SJSA1 (cell line): Measurements from ENCODE around the gene PAMR1. TPM values are rescaled to one million over a fixed set of nuclear protein-coding genes. Genes with fewer than 3 reads are reported as not detected.

Source experiments
- DNase-seq, 2 experiments: peaks; one replicate each; pipeline ENCODE4 v3.0.0-alpha.2; 2015 to 2020; ENCODE audit warnings: low spot score in 2 of 2, low read depth in 1 of 2
- H3K27ac ChIP-seq: fragments of 250-450 bp; sonication (Bioruptor Pico); 2 replicates; pipeline ENCODE4 v1.5.1; 2020; ENCODE audit warnings: mild to moderate bottlenecking, moderate library complexity
- H3K27me3 ChIP-seq: fragments of 250-450 bp; sonication (Bioruptor Pico); replicated peaks from 2 replicates; pipeline ENCODE4 v1.5.1; 2020; ENCODE audit warnings: mild to moderate bottlenecking, moderate library complexity
- H3K36me3 ChIP-seq: fragments of 250-450 bp; sonication (Bioruptor Pico); 2 replicates; pipeline ENCODE4 v1.5.1; 2020; ENCODE audit warnings: mild to moderate bottlenecking
- H3K4me1 ChIP-seq: fragments of 250-450 bp; sonication (Bioruptor Pico); replicated peaks from 2 replicates; pipeline ENCODE4 v1.6.1; 2021; ENCODE audit warnings: mild to moderate bottlenecking
- H3K4me3 ChIP-seq: fragments of 250-450 bp; sonication (Bioruptor Pico); 2 replicates; pipeline ENCODE4 v1.5.1; 2020; ENCODE audit warnings: mild to moderate bottlenecking
- H3K9me3 ChIP-seq: fragments of 250-450 bp; sonication (Bioruptor Pico); replicated peaks from 2 replicates; pipeline ENCODE4 v1.5.1; 2020; ENCODE audit warnings: mild to moderate bottlenecking
- total RNA-seq: library from RNA; depleted of rRNA; stranded (reverse); fragments of >200 nt; shearing (Covaris generic); gene quantifications from 2 replicates; pipeline ENCODE4 v1.2.3, GENCODE V29; 2014; rRNA removed

The PAMR1 gene
- total RNA-seq, 1 experiment from 2014 or later = 57.6 TPM

DNA sequence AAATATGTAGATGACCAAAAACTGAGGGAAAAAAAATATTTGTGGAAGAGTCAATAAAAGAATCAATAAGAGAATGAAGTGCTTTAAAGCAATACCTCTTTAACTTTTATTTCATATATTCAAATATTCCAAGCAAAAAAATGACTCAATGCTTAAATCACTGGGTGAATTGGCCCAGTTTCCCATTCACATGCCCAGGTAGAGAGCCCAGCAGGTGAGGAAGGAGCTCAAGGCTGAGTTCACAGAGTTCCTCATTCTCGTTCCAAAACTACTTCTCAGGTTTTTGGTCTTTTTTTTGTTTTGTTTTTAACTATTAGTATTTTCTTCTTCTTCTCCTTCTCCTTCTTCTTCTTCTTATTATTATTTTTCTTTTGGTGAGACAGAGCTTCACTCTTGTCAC, 136.3 kb downstream of the PAMR1 start:
- Histone ChIP-seq H3K27ac (no peak overlapping the region), H3K36me3 (no peaks in the 10 kb centered on the region), H3K4me3 (no peak overlapping the region), H3K4me1 (peaks cover 24% of the 10 kb centered on the region), H3K27me3 (no peaks in the 10 kb centered on the region), H3K9me3 (no peaks in the 10 kb centered on the region)
- DNase-seq = no peak

DNA sequence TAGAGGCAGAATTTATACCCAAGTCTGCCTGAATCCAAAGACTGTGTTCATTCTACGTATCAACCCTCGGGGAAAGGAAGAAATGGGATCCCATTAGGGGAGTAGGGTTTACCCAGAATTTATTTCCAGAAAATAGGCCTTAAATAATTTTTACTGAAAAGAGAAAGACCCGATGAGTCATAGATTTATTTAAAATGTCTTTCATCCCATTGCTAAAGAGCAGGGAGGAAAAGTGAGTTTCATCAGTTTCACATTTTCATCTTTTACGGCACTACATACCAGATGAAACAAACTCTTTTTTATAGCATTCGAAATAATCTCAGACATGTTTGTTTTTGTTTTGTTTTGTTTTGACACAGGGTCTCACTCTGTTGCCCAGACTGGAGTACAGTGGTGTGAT, 137.4 kb downstream of the PAMR1 start:
- no peak overlapping the region for H3K4me3 ChIP-seq
- no peaks in the 10 kb centered on the region for H3K9me3 ChIP-seq
- no peaks in the 10 kb centered on the region for H3K36me3 ChIP-seq
- no peak for DNase-seq
- peaks cover 24% of the 10 kb centered on the region for H3K4me1 ChIP-seq
- H3K27me3 ChIP-seq = no peaks in the 10 kb centered on the region
- H3K27ac ChIP-seq = no peak overlapping the region

DNA sequence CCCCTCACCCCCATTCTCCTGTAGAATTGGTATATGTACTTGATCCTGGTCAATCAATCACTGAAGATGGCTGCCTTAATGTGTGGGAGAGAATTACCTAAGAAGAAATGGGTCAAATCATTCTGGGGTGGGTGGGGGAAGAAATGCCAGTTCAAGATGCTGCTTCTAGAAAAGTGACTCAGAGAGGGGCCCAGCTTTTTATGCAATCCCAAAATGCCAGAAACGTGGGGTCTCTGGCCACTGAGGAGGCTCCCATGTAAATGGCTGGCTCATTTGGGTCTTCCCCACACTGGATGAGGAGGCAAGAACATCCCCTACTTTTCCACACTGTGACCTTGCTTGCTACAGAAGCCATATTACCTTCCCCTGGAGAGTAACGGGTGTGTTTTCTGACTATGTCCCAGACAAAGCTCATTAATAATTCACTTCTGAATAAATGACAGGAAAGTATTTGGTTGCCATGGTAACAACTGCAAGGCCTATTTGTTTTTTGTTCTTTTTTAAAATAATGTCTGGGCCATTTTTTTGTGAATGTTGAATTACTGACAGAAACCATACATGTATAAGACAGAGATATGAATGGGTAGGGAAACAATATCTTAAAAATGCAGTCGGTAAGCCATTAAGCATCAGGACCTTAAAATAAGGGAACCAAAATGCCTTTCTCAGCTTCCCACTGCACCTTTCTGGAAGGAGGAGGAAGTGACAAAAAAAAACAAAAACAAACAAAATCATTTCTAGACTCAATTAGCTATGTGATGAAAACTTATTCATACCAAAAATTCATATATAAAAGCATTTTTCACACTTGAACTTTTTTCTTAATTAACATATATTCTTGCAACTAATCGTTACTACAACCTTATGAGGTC, 138.1 kb downstream of the PAMR1 start:
- Histone ChIP-seq H3K27ac (no peak overlapping the region), H3K4me1 (peaks cover 22% of the 10 kb centered on the region), H3K27me3 (no peaks in the 10 kb centered on the region), H3K4me3 (no peak overlapping the region), H3K36me3 (no peaks in the 10 kb centered on the region), H3K9me3 (no peaks in the 10 kb centered on the region)
- DNase-seq = no peak

DNA sequence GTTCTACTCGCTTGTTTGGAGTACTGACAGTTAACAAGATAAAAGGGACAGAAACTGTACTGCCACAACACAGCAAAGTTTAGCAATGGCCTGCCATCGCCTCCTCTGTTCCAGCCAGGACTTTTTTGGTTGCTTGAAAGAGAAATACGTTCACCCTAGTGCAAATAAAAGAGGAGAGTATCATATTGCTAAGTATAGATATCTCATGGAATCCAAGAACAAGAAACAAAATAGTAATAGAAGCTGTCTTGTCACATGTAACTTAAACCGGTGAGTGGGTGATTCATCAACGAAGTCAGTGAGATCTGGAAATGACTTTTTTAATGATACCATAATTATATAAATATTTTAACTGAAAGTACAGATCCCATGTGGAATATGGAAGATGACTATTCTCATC, 141.5 kb downstream of the PAMR1 start:
- Histone ChIP-seq H3K27ac (no peak overlapping the region), H3K4me1 (peaks cover 5% of the 10 kb centered on the region; the same call in 1 of the 2 replicates), H3K4me3 (no peak overlapping the region), H3K27me3 (no peaks in the 10 kb centered on the region), H3K36me3 (no peaks in the 10 kb centered on the region), H3K9me3 (no peaks in the 10 kb centered on the region)
- DNase-seq = no peak

Other genes starting within 250 kb of the PAMR1 start
- 0.56 TPM in 1 of 2 replicates, not detected in the other for gene SLC1A2, start 106.1 kb downstream of the PAMR1 start, total RNA-seq
- gene FJX1, start 92.8 kb upstream of the PAMR1 start, total RNA-seq = 26.2 and 31.7 TPM in 2 replicates
- gene TRIM44, start 137.2 kb upstream of the PAMR1 start, total RNA-seq = 48.7 and 64.5 TPM in 2 replicates